ENCODE data around the gene RAI1. TPM values are rescaled to one million over a fixed set of nuclear protein-coding genes. Genes with fewer than 3 reads are reported as not detected.

RAI1 gene
- total and polyA plus RNA-seq, 12 donors, result 4.2 to 37.3 (median 26.9) TPM

- H3K27ac ChIP-seq, result peak overlapping the region in 1 of 5 donors; percentile 38
- no peak overlapping the region for H3K4me3 ChIP-seq
- intact Hi-C loops (cut with DNase I), result no loop called here
- peaks cover under 1 to 39% of the 10 kb centered on the region in 2 donors for H3K4me1 ChIP-seq (replicated peaks in 1 of 2)
- H3K36me3 ChIP-seq (replicated peaks in 1 of 2), result no peaks in the 10 kb centered on the region
- no peak for DNase-seq
- TF ChIP-seq POLR2A (IDR thresholded peaks at IDR 0.05) (no peak), CTCF (IDR thresholded peaks at IDR 0.05) (no peak)
- 73 to 80% (median 76%) methylated on average over 14 to 26 of the region's 26 CpGs for WGBS, 4 donors
- H3K9me3 ChIP-seq (replicated peaks in 1 of 3), result no peaks in the 10 kb centered on the region
- H3K27me3 ChIP-seq, result no peaks in the 10 kb centered on the region
These were observed 76.9 kb downstream of the RAI1 start for GRCh38 chr17:17757956-17758845.

GRCh38 chr17:17758941-17759563 lies 77.8 kb downstream of the RAI1 start:
- Histone ChIP-seq H3K4me1 (replicated peaks in 1 of 2) (peaks cover 0 to 39% of the 10 kb centered on the region in 2 donors), H3K9me3 (replicated peaks in 1 of 3) (no peaks in the 10 kb centered on the region), H3K4me3 (no peak overlapping the region), H3K36me3 (replicated peaks in 1 of 2) (no peaks in the 10 kb centered on the region), H3K27ac (no peak overlapping the region), H3K27me3 (no peaks in the 10 kb centered on the region)
- 85 to 95% (median 88%) methylated on average over 6 to 7 of the region's 7 CpGs for WGBS, 4 donors
- no peak for TF ChIP-seq POLR2A (IDR thresholded peaks at IDR 0.05)
- DNase-seq, result no peak
- intact Hi-C loops (cut with DNase I), result no loop called here

- intact Hi-C loops (cut with DNase I), result loop anchor here in 1 of 2 donors (10.0 kb wide), 1 partner anchor 76 kb away; the partner anchor contains the start of gene RAI1
- Histone ChIP-seq H3K4me3 (no peak overlapping the region), H3K27me3 (no peaks in the 10 kb centered on the region), H3K27ac (no peak overlapping the region), H3K4me1 (replicated peaks in 1 of 2) (peaks cover 0 to 32% of the 10 kb centered on the region in 2 donors), H3K36me3 (replicated peaks in 1 of 2) (no peaks in the 10 kb centered on the region), H3K9me3 (replicated peaks in 1 of 3) (no peaks in the 10 kb centered on the region)
- TF ChIP-seq CTCF (IDR thresholded peaks at IDR 0.05), result no peak
- no peak for TF ChIP-seq POLR2A (IDR thresholded peaks at IDR 0.05)
- WGBS, 4 donors, result 43 to 65% (median 52%) methylated on average over 3 to 7 of the region's 7 CpGs
- DNase-seq, result no peak
These were observed 79.1 kb downstream of the RAI1 start for GRCh38 chr17:17760350-17760749.

- Histone ChIP-seq H3K27ac (no peak overlapping the region), H3K27me3 (no peaks in the 10 kb centered on the region), H3K4me1 (replicated peaks in 1 of 2) (peaks cover 0 to 30% of the 10 kb centered on the region in 2 donors), H3K36me3 (replicated peaks in 1 of 2) (no peaks in the 10 kb centered on the region), H3K4me3 (no peak overlapping the region), H3K9me3 (replicated peaks in 1 of 3) (no peaks in the 10 kb centered on the region)
- no peak for TF ChIP-seq CTCF (IDR thresholded peaks at IDR 0.05)
- TF ChIP-seq POLR2A (IDR thresholded peaks at IDR 0.05), result no peak
- intact Hi-C loops (cut with DNase I), result loop anchor here in 1 of 2 donors (10.0 kb wide), 1 partner anchor 76 kb away; the partner anchor contains the start of gene RAI1
- no peak for DNase-seq
- 91 to 96% (median 92%) methylated on average over 7 to 8 of the region's 8 CpGs for WGBS, 4 donors
These were observed 79.8 kb downstream of the RAI1 start for GRCh38 chr17:17760872-17761550.

Data from adrenal gland (tissue), 12 donors.